GM20431 (cell line): ENCODE data around the gene APOBEC3C.
"Not testable (repeated sequence)": the region's sequence is repeated elsewhere in the genome, so short reads cannot be mapped to it uniquely, and the experiment has no call there.

Experiments
- in situ Hi-C: fragments of 300-500 bp; cut with MseI, MboI; formaldehyde crosslinking; loops from one replicate; pipeline ENCODE4 v1.15.0; 2020; ENCODE audit warnings: low sequenced_read_pairs; ENCODE audit not compliant: unreplicated experiment

The APOBEC3C gene

DNA sequence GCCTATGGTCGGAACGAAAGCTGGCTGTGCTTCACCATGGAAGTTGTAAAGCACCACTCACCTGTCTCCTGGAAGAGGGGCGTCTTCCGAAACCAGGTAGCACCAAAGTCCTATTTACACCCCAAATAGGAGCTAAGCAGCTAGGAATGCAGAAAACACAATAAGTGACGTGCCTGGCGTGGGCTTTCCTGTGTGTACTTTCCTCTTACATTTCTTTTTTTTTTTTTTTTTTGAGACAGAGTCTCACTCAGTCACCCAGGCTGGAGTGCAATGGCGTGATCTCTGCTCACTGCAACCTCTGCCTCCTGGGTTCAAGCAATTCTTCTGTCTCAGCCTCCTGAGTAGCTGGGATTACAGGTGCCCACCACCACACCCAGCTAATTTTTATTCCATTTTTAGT is 35.4 kb downstream of the APOBEC3C start:
- in situ Hi-C loops, result not testable (repeated sequence)

DNA sequence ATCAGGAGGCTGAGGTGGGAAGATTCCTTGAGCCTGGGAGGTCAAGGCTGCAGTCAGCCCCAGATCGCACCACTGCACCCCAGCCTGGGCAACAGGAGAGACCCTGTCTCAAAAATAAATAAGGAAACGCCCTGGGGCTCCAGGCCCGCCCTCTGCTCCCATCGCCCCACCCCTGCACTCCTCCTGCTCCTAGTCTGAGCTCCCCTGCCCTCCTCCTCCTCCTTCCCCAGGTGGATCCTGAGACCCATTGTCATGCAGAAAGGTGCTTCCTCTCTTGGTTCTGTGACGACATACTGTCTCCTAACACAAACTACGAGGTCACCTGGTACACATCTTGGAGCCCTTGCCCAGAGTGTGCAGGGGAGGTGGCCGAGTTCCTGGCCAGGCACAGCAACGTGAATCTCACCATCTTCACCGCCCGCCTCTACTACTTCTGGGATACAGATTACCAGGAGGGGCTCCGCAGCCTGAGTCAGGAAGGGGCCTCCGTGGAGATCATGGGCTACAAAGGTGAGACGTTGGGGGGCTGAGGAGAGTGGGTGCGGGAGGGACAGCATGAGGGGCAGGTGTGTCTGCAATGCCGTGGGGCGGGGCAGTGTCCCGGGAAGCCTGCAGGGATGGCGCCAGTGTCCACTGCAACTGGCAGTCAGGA is 37.9 kb downstream of the APOBEC3C start:
- in situ Hi-C loops, result not testable (repeated sequence)

DNA sequence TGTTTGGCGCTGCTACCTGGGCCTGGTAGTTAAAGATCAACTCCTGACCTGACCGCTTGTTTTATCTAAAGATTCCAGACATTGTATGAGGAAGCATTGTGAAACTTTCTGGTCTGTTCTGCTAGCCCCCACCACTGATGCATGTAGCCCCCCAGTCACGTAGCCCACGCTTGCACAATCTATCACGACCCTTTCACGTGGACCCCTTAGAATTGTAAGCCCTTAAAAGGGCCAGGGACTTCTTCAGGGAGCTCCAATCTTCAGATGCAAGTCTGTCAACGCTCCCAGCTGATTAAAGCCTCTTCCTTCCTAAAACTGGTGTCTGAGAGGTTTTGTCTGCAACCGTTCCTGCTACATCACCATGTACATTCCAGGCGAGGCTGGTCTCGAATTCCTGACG is 41.6 kb downstream of the APOBEC3C start:
- in situ Hi-C loops, result no loop called here

DNA sequence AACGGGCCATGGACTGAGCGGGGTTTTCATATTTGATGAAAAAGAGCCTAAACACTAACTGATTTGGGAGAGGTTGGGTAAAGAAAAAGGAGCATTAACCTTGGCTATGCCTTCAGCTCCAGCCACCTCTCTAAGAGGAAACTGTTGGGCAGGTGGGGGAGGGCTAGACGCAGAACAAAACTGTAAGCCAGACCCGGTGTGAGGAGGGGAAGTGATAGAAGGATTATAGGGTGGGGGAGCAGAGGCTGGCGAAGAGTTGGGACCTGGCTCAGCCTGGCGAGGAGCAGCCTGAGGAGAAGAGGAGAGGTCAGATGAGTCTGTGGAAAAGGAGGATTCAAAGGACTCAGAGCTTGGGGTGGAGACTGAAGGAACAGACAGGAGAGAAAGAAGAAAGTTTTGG is 47.2 kb downstream of the APOBEC3C start:
- in situ Hi-C loops, result not testable (repeated sequence)

DNA sequence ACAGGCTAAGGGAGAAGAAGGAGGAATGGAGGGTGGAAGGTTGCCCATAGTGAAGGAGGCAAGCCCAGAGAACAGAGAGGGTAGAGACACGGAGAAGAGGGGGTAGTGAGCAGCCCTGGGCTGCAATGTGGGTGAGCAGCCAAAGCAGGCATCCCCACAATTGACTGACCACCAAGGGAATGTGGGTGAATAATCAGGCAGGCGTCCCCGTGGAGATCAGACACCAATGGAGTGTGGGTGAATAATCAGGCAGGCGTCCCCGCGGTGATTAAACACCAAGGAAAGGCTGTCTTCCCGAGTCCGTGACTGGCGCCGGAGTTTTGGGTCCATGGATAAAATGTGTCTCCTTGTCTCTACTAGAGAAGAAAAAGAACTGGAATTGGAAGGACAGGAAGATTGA is 47.9 kb downstream of the APOBEC3C start:
- in situ Hi-C loops, result not testable (repeated sequence)

DNA sequence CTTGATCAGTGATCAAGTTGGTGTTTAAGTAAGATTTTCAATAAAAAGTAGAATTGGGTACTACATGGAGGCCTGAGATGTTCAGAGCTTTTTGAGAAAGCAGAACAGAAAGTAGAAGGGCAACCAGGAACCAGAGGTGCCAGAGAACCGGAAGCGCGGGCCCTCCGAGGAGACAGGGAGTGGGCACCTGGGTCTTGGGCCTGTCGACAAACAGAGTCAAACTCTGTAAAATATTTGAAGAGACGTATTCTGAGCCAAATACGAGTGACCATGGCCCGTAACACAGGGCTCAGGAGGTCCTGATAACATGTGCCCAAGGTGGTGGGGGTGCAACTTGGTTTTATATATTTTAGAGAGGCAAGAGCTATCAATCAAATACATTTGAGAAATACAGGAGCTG is 49.8 kb downstream of the APOBEC3C start:
- in situ Hi-C loops, result not testable (repeated sequence)

DNA sequence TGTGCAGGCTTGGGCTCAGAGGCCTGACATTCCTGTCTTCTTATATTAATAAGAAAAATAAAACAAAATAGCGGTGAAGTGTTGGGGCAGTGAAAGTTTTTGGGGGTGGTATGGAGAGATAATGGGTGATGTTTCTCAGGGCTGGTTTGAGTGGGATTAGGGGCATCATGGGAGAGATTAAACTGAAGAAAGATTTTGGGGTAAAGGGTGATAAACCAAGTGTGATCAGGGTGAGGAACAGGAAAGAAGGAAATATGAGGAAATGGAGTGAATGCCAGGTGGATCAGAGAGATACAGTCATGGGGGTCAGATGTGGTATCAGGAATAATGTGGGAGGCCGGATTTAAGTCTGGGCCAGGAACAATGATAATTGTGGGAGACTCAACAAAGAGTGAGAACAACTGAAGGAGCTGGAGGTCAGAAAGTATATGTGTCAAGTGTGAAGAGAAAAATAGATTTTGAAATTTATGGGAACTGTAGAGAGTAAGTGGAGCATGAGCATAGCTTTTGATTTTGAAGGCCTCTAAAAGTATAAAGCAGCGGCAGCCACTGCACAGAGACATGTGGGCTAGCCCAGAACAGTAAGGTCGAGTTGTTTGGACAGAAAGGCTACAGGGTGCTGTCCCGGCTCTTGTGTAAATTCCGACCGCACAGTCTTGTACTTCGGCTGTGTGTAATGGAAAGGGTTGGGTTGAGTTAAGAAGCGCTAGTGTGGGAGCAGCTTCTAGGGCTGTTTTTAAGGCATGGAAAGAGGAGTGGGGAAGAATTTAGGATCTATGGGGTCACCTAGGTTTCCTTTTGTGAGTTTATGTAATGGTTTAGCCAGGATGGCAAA is 52.6 kb downstream of the APOBEC3C start:
- in situ Hi-C loops, result not testable (repeated sequence)

DNA sequence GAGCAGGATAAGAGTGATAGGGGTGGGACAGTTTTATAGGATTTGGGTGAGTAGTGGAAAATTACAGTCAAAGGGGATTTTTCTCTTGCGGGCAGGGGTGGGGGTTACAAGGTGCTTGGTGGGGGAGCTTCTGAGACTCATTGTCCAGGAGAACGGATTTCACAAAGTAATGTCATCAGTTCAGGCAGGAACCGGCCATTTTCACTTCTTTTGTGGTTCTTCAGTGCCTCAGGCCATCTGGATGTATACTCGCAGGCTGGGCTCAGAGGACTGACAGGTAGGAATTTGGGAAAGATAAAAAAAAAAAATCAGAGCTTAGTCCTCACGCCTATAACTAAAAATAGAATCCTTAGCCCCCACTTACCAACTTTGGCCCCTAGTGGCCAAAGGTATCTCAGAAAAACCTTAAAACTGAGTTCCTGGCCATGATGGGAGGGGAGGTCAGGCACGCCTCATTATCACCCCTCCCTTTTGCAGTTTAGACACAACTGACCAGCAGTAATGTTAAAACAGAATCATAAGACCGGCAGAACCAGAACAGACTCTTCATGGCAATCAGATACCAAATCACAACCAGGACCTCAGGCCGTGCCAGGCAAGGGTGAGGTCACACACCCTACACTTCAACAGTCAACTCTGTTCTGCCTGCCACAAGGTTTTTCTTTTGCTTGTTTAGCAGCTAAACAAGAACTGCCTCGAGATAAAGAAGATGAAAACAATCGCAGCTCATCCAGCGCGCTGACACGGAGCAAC is 54.2 kb downstream of the APOBEC3C start:
- in situ Hi-C loops, result no loop called here
